K562 (cell line): ENCODE measurements around the gene IL17D. TPM values are rescaled to one million over a fixed set of nuclear protein-coding genes. Genes with fewer than 3 reads are reported as not detected.

Source experiments
- DACH1 ChIP-seq: fragments of 450-650 bp; IDR thresholded peaks from 2 replicates; pipeline ENCODE4 v1.6.1; 2018; ENCODE audit not compliant: partially characterized antibody
- HMGN3 ChIP-seq: IDR thresholded peaks from 2 replicates; pipeline ENCODE4 v1.6.1; 2011; ENCODE audit warnings: borderline replicate concordance, low read depth, mild to moderate bottlenecking, mixed read lengths, low read length; ENCODE audit not compliant: insufficient read length; ENCODE audit errors: extremely low read depth
- HNRNPK ChIP-seq: fragments of 200-400 bp; formaldehyde crosslinking; IDR thresholded peaks from one replicate; pipeline ENCODE4 v1.6.1; 2018; ENCODE audit warnings: mild to moderate bottlenecking, low read depth, low read length; ENCODE audit not compliant: poor library complexity, severe bottlenecking
- MCM7 ChIP-seq, 2 experiments: fragments of 450-650 bp; IDR thresholded peaks; 2 replicates each; pipeline ENCODE4 v1.6.1; 2016 to 2018
- RBFOX2 ChIP-seq: fragments of 200-400 bp; formaldehyde crosslinking; IDR thresholded peaks from 2 replicates; pipeline ENCODE4 v1.6.1; 2017; ENCODE audit warnings: low read depth, mild to moderate bottlenecking, low read length, moderate library complexity
- SMAD4 ChIP-seq: fragments of 250-450 bp; sonication (Bioruptor Pico); conservative IDR thresholded peaks from 2 replicates; pipeline ENCODE4 v1.8.0; 2021; ENCODE audit warnings: inconsistent platforms, mild to moderate bottlenecking, moderate library complexity
- TGIF2 ChIP-seq: sonication (generic); formaldehyde crosslinking; IDR thresholded peaks from 2 replicates; pipeline ENCODE4 v1.8.1; 2022; ENCODE audit warnings: mild to moderate bottlenecking, missing genetic modification reagents, moderate library complexity
- ZNF347 ChIP-seq: fragments of 450-650 bp; formaldehyde crosslinking; IDR thresholded peaks from 2 replicates; pipeline ENCODE4 v1.4.0; 2020; ENCODE audit warnings: low read depth, mild to moderate bottlenecking, moderate library complexity
- polyA plus RNA-seq, 8 experiments: library from polyadenylated mRNA; depleted of rRNA in 4 of 8; stranded (reverse) in 5 of 8; unstranded in 3 of 8; fragments of >200 nt; fragmentation: Nextera tagmentation in 2 of 8; fragmentation: Illumina TruSeq in 1 of 8; extraction: Ambion mirVana in 2 of 8; extraction: Trizol in 1 of 8; gene quantifications; 2 replicates each; pipeline versions ENCODE4 v1.2.1 to v1.2.3, GENCODE V29; 2011 to 2014; ENCODE audit warnings: inconsistent platforms in 1 of 8, missing spikeins in 1 of 8
- total RNA-seq, 7 experiments: library from RNA; depleted of rRNA in 6 of 7; stranded (reverse); fragments of >200 nt in 6 of 7; fragmentation: Illumina TruSeq in 2 of 7; extraction: Trizol in 2 of 7; gene quantifications; 2 replicates each; pipeline versions ENCODE4 v1.2.1 to v1.2.3, GENCODE V29; 2011 to 2021; ENCODE audit warnings: low replicate concordance in 1 of 7
- TF ChIP-seq, protein P1 (sequence below): fragments of 450-650 bp; IDR thresholded peaks from 2 replicates; pipeline ENCODE4 v1.6.1; 2018; ENCODE audit not compliant: partially characterized antibody
- TF ChIP-seq, protein P2 (sequence below): sonication (generic); formaldehyde crosslinking; IDR thresholded peaks from 2 replicates; pipeline ENCODE4 v1.9.0; 2022; ENCODE audit warnings: mild to moderate bottlenecking, missing genetic modification reagents
- TF ChIP-seq, protein P3 (sequence below): fragments of 450-650 bp; formaldehyde crosslinking; IDR thresholded peaks from 2 replicates; pipeline ENCODE4 v1.4.0; 2020; ENCODE audit warnings: mild to moderate bottlenecking, mixed read lengths
- TF ChIP-seq, protein P4 (sequence below): conservative IDR thresholded peaks from 2 replicates; pipeline ENCODE4 v1.6.1; 2011; ENCODE audit warnings: low read depth, mild to moderate bottlenecking, low read length; ENCODE audit not compliant: control insufficient read depth

IL17D gene
- total and polyA plus RNA-seq, 9 of the 15 experiments (the other 6 are each of a cell fraction or from before 2014, with no cell fraction given): 0.04 to 0.55 (median 0.13) TPM; not detected in 4

DNA sequence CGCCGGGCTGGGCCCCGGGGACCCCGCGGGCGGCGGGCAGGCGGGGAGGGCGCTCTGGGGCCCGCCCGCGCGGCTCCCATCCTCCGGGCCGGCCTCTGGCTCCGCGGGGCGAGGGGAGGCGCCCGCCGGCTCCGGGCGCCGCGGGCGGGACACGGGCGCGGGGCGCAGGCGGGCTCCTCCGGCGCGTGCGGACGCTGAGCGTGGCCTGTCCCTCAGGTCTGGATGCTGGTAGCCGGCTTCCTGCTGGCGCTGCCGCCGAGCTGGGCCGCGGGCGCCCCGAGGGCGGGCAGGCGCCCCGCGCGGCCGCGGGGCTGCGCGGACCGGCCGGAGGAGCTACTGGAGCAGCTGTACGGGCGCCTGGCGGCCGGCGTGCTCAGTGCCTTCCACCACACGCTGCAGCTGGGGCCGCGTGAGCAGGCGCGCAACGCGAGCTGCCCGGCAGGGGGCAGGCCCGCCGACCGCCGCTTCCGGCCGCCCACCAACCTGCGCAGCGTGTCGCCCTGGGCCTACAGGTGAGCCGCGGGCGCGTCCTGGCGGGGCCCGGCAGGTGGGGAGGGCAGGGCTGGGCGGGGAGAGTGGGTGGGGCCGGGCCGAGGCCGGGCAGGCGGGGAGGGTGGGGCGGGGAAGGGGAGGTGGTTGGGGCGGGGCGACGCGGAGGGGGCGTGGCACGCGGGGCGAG, 420 bp downstream of the IL17D start (continued):
- TF ChIP-seq, protein P1, sequence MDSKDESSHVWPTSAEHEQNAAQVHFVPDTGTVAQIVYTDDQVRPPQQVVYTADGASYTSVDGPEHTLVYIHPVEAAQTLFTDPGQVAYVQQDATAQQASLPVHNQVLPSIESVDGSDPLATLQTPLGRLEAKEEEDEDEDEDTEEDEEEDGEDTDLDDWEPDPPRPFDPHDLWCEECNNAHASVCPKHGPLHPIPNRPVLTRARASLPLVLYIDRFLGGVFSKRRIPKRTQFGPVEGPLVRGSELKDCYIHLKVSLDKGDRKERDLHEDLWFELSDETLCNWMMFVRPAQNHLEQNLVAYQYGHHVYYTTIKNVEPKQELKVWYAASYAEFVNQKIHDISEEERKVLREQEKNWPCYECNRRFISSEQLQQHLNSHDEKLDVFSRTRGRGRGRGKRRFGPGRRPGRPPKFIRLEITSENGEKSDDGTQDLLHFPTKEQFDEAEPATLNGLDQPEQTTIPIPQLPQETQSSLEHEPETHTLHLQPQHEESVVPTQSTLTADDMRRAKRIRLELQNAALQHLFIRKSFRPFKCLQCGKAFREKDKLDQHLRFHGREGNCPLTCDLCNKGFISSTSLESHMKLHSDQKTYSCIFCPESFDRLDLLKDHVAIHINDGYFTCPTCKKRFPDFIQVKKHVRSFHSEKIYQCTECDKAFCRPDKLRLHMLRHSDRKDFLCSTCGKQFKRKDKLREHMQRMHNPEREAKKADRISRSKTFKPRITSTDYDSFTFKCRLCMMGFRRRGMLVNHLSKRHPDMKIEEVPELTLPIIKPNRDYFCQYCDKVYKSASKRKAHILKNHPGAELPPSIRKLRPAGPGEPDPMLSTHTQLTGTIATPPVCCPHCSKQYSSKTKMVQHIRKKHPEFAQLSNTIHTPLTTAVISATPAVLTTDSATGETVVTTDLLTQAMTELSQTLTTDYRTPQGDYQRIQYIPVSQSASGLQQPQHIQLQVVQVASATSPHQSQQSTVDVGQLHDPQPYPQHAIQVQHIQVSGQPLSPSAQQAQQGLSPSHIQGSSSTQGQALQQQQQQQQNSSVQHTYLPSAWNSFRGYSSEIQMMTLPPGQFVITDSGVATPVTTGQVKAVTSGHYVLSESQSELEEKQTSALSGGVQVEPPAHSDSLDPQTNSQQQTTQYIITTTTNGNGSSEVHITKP: no peak
- 0 out of 2 replicates have a peak, but pooled peaks have one; percentile 26 for TF ChIP-seq SMAD4 (CRISPR knock-in tag)
- TF ChIP-seq DACH1: no peak
- TF ChIP-seq, protein P2, sequence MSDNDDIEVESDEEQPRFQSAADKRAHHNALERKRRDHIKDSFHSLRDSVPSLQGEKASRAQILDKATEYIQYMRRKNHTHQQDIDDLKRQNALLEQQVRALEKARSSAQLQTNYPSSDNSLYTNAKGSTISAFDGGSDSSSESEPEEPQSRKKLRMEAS (CRISPR knock-in tag): peak; percentile 59; the same call in 1 of the 2 replicates
- TF ChIP-seq, protein P3, sequence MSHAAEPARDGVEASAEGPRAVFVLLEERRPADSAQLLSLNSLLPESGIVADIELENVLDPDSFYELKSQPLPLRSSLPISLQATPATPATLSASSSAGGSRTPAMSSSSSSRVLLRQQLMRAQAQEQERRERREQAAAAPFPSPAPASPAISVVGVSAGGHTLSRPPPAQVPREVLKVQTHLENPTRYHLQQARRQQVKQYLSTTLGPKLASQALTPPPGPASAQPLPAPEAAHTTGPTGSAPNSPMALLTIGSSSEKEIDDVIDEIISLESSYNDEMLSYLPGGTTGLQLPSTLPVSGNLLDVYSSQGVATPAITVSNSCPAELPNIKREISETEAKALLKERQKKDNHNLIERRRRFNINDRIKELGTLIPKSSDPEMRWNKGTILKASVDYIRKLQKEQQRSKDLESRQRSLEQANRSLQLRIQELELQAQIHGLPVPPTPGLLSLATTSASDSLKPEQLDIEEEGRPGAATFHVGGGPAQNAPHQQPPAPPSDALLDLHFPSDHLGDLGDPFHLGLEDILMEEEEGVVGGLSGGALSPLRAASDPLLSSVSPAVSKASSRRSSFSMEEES: no peak
- TF ChIP-seq, protein P4, sequence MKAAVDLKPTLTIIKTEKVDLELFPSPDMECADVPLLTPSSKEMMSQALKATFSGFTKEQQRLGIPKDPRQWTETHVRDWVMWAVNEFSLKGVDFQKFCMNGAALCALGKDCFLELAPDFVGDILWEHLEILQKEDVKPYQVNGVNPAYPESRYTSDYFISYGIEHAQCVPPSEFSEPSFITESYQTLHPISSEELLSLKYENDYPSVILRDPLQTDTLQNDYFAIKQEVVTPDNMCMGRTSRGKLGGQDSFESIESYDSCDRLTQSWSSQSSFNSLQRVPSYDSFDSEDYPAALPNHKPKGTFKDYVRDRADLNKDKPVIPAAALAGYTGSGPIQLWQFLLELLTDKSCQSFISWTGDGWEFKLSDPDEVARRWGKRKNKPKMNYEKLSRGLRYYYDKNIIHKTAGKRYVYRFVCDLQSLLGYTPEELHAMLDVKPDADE: peak; percentile 43; the same call in 1 of the 2 replicates
- peak; percentile 47 for TF ChIP-seq RBFOX2
- peak; percentile 22 for TF ChIP-seq HNRNPK
- no peak for TF ChIP-seq TGIF2
- TF ChIP-seq ZNF347 (CRISPR knock-in tag): no peak
- peak; percentile 46 for TF ChIP-seq HMGN3
- TF ChIP-seq MCM7 (IDR thresholded peaks at IDR 0.05): no peak
